ENCODE data around the gene NUP160.

- TF ChIP-seq POLR2A (IDR thresholded peaks at IDR 0.05; ENCODE audit: low read depth, low read length) (no peak), CTCF (conservative IDR thresholded peaks at IDR 0.05; ENCODE audit: low read depth, low read length) (no peak)
Observed at GRCh38 chr11:47860536-47860935, 12.4 kb upstream of the NUP160 start.
